OCI-LY1 (cell line): Measurements from ENCODE around the gene FBP2.

Source experiments
- H2AFZ ChIP-seq: fragments of 200-600 bp; sonication (generic), shearing (Covaris generic); 2 replicates; pipeline ENCODE4 v1.6.0; 2014; ENCODE audit warnings: antibody characterized with exemption, mild to moderate bottlenecking, low read length
- H3F3A ChIP-seq: fragments of 200-600 bp; sonication (generic), shearing (Covaris generic); 2 replicates; pipeline ENCODE4 v1.6.0; 2014; ENCODE audit warnings: mild to moderate bottlenecking, antibody characterized with exemption, low read length, moderate library complexity; ENCODE audit not compliant: insufficient read depth
- H3K27ac ChIP-seq: fragments of 200-600 bp; sonication (generic); 2 replicates; pipeline ENCODE4 v1.5.1; 2014; ENCODE audit warnings: low read length, mixed run types, mild to moderate bottlenecking, low read depth; ENCODE audit not compliant: poor library complexity, severe bottlenecking
- H3K27me3 ChIP-seq: fragments of 200-600 bp; sonication (generic); 2 replicates; pipeline ENCODE4 v1.6.0; 2014; ENCODE audit warnings: antibody characterized with exemption, mild to moderate bottlenecking, low read length, moderate library complexity; ENCODE audit not compliant: insufficient read depth
- H3K36me3 ChIP-seq: fragments of 200-600 bp; sonication (generic); 2 replicates; pipeline ENCODE4 v1.6.1; 2014; ENCODE audit warnings: mild to moderate bottlenecking, antibody characterized with exemption, low read length, moderate library complexity, mixed read lengths; ENCODE audit not compliant: insufficient read depth
- H3K4me1 ChIP-seq: fragments of 200-600 bp; sonication (generic); 2 replicates; pipeline ENCODE4 v1.5.1; 2014; ENCODE audit warnings: mild to moderate bottlenecking, low read length, moderate library complexity; ENCODE audit not compliant: insufficient read depth, severe bottlenecking
- H3K4me2 ChIP-seq: fragments of 200-600 bp; sonication (generic), shearing (Covaris generic); 2 replicates; pipeline ENCODE4 v1.6.1; 2014; ENCODE audit warnings: low read length
- H3K4me3 ChIP-seq: fragments of 200-600 bp; sonication (generic); 2 replicates; pipeline ENCODE4 v1.5.1; 2014; ENCODE audit warnings: low read length, low read depth, mild to moderate bottlenecking, mixed read lengths; ENCODE audit not compliant: poor library complexity, severe bottlenecking
- H3K79me2 ChIP-seq: fragments of 200-600 bp; shearing (Covaris generic); 2 replicates; pipeline ENCODE4 v1.6.1; 2016; ENCODE audit warnings: mixed run types, low read length, mixed read lengths; ENCODE audit not compliant: insufficient read depth
- H3K9ac ChIP-seq: fragments of 200-600 bp; sonication (generic), shearing (Covaris generic); 2 replicates; pipeline ENCODE4 v1.6.1; 2014; ENCODE audit warnings: mild to moderate bottlenecking, low read length, mixed read lengths
- H3K9me2 ChIP-seq: fragments of 200-600 bp; sonication (generic), shearing (Covaris generic); 2 replicates; pipeline ENCODE4 v1.6.1; 2014; ENCODE audit warnings: low read depth, mild to moderate bottlenecking, low read length, mixed read lengths
- H3K9me3 ChIP-seq: fragments of 200-600 bp; shearing (Covaris generic); 2 replicates; pipeline ENCODE4 v1.6.1; 2014; ENCODE audit warnings: low read length, mixed read lengths
- H4K20me1 ChIP-seq: fragments of 200-600 bp; sonication (generic), shearing (Covaris generic); 2 replicates; pipeline ENCODE4 v1.6.0; 2016; ENCODE audit warnings: mild to moderate bottlenecking, low read length; ENCODE audit not compliant: insufficient read depth
- CTCF ChIP-seq: fragments of 200-600 bp; sonication (generic), shearing (Covaris generic); IDR thresholded peaks from 2 replicates; pipeline ENCODE4 v1.5.1; 2017; ENCODE audit warnings: mild to moderate bottlenecking, antibody characterized with exemption, low read length, moderate library complexity, mixed read lengths
- EZH2 ChIP-seq: fragments of 200-600 bp; sonication (generic), shearing (Covaris generic); IDR thresholded peaks from 2 replicates; pipeline ENCODE4 v1.8.0; 2017; ENCODE audit warnings: borderline replicate concordance, mixed run types, mild to moderate bottlenecking, antibody characterized with exemption, low read length, moderate library complexity, mixed read lengths

Gene FBP2

GRCh38 chr9:94576131-94576530 is 17.5 kb downstream of the FBP2 start:
- Histone ChIP-seq H3K4me3 (no peak overlapping the region), H3K9me3 (no peaks in the 10 kb centered on the region), H3K27me3 (no peaks in the 10 kb centered on the region), H3K9ac (no peak overlapping the region), H3K4me2 (no peak overlapping the region), H3K27ac (no peak overlapping the region), H4K20me1 (no peaks in the 10 kb centered on the region), H3K9me2 (no peaks in the 10 kb centered on the region), H3K4me1 (no peaks in the 10 kb centered on the region), H3F3A (no peaks in the 10 kb centered on the region), H3K79me2 (no peaks in the 10 kb centered on the region), H2AFZ (no peak overlapping the region), H3K36me3 (no peaks in the 10 kb centered on the region)
- no peak for TF ChIP-seq CTCF
- TF ChIP-seq EZH2 = no peak

- H3K36me3 ChIP-seq = no peaks in the 10 kb centered on the region
- no peak overlapping the region for H3K27ac ChIP-seq
- no peak overlapping the region for H3K9ac ChIP-seq
- TF ChIP-seq EZH2 (no peak), CTCF (no peak)
- H3K4me1 ChIP-seq = no peaks in the 10 kb centered on the region
- no peaks in the 10 kb centered on the region for H3K79me2 ChIP-seq
- no peaks in the 10 kb centered on the region for H4K20me1 ChIP-seq
- no peak overlapping the region for H3K4me3 ChIP-seq
- H3K9me2 ChIP-seq = no peaks in the 10 kb centered on the region
- no peak overlapping the region for H3K4me2 ChIP-seq
- no peaks in the 10 kb centered on the region for H3F3A ChIP-seq
- no peaks in the 10 kb centered on the region for H3K9me3 ChIP-seq
- no peaks in the 10 kb centered on the region; the same call in 1 of the 2 replicates for H3K27me3 ChIP-seq
- no peak overlapping the region for H2AFZ ChIP-seq
Observed at GRCh38 chr9:94568972-94569712, 24.5 kb downstream of the FBP2 start.

GRCh38 chr9:94568250-94568889 is 25.3 kb downstream of the FBP2 start:
- Histone ChIP-seq H3K9me3 (no peaks in the 10 kb centered on the region), H3K4me1 (peaks cover 1% of the 10 kb centered on the region)
- no peak for TF ChIP-seq CTCF
- TF ChIP-seq EZH2 = no peak

More at GRCh38 chr9:94568250-94568889, 25.3 kb downstream of the FBP2 start:
- H3K9ac ChIP-seq = no peak overlapping the region
- no peaks in the 10 kb centered on the region; the same call in 1 of the 2 replicates for H3K27me3 ChIP-seq
- no peaks in the 10 kb centered on the region for H3K79me2 ChIP-seq
- H3K36me3 ChIP-seq = no peaks in the 10 kb centered on the region
- H3F3A ChIP-seq = no peaks in the 10 kb centered on the region
- no peak overlapping the region for H3K27ac ChIP-seq
- no peak overlapping the region for H2AFZ ChIP-seq
- no peaks in the 10 kb centered on the region for H4K20me1 ChIP-seq
- no peak overlapping the region for H3K4me3 ChIP-seq
- H3K4me2 ChIP-seq = no peak overlapping the region
- no peaks in the 10 kb centered on the region for H3K9me2 ChIP-seq
